ENCODE data around the gene TERC. TPM values are rescaled to one million over a fixed set of nuclear protein-coding genes. Genes with fewer than 3 reads are reported as not detected.
A peak's percentile ranks its signal among the peaks of the same experiment; 100 is the strongest.

Gene TERC
- polyA plus RNA-seq, 2 of the 4 experiments (the other 2 are of a cell fraction): 0.25 to 2.2 TPM

DNA sequence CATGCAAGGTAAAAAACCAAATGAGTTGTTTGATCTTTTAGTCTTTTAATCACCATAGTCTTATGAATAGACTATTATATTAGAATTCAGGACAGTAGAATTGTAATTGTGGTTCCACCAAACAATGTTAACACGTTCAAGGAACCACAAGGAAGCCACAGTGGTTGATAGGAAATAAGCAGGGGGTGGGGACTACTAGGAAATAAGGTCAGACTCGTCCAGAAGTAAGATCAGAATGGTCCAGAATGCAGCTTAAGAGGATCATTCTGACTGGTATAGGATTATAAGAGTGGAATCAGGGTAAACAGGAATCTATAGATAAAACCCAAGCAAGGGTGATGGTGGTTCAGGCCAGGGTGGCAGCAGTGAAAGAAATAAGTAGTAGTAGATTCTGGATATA is 15.9 kb upstream of the TERC start (continued):
- TF ChIP-seq MAFK (IDR thresholded peaks at IDR 0.05; ENCODE audit: partially characterized antibody): no peak

DNA sequence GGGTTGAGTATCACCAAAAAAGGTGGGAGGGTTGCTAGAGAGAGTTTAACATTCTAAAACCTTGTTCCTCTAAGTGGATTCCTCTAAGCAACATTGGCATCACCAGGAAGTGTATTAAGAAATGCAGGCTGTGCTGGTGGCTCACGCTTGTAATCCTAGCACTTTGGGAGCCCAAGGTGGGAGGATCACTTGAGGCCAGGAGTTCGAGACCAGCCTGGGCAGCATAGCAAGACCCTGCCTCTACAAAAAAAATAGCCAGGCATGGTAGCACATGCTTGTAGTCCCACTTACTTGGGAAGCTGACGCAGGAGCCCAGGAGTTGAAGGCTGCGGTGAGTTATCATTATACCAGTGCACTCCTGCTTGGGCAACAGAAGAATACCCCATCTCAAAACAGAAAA is 13.0 kb upstream of the TERC start:
- no peak for ATAC-seq
- no peaks in the 10 kb centered on the region for H3K9me3 ChIP-seq
- WGBS (ENCODE audit: missing lambda C conversion rate): 71% methylated on average over 4 of the region's 4 CpGs

GRCh38 chr3:169774186-169774585 is 9.3 kb upstream of the TERC start:
- DNase-seq (ENCODE audit: low read depth in 1 of 2, low spot score in 1 of 2): no peak
- no peak overlapping the region for H3K27ac ChIP-seq
- CTCF ChIA-PET: interaction anchor here (2.7 kb wide), 1 partner anchor 11 kb away, joined by 10 read pairs; the partner anchor contains the start of gene TERC
- ATAC-seq: no peak
- POLR2A ChIA-PET: interaction anchor here (1.3 to 2.7 kb wide), 2 partner anchors 10 to 583 kb away, joined by 3 to 18 read pairs; partner anchors contain the start of genes SKIL and TERC
- 49% methylated on average over 5 of the region's 5 CpGs for WGBS (ENCODE audit: missing lambda C conversion rate)
- no peak for TF ChIP-seq FOSL2 (IDR thresholded peaks at IDR 0.05)
- TF ChIP-seq FOSL2 (CRISPR knock-in tag; IDR thresholded peaks at IDR 0.05): no peak
- TF ChIP-seq ZNF302 (CRISPR knock-in tag; IDR thresholded peaks at IDR 0.05): no peak
- no peak for TF ChIP-seq FOXS1 (CRISPR knock-in tag; IDR thresholded peaks at IDR 0.05)
- TF ChIP-seq, protein P1, sequence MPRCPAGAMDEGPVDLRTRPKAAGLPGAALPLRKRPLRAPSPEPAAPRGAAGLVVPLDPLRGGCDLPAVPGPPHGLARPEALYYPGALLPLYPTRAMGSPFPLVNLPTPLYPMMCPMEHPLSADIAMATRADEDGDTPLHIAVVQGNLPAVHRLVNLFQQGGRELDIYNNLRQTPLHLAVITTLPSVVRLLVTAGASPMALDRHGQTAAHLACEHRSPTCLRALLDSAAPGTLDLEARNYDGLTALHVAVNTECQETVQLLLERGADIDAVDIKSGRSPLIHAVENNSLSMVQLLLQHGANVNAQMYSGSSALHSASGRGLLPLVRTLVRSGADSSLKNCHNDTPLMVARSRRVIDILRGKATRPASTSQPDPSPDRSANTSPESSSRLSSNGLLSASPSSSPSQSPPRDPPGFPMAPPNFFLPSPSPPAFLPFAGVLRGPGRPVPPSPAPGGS (IDR thresholded peaks at IDR 0.05): no peak
- no peak for TF ChIP-seq HOXA7 (CRISPR knock-in tag; IDR thresholded peaks at IDR 0.05)
- FAIRE-seq: no peak
- peak overlapping the region; percentile 76 for H3K4me2 ChIP-seq
- no peaks in the 10 kb centered on the region for H3K9me3 ChIP-seq
- H3K4me3 ChIP-seq: peak overlapping the region; percentile 90
- H3K4me1 ChIP-seq: peaks cover 15% of the 10 kb centered on the region; the same call in 2 of the 3 replicates

More for the DNA sequence above, 13.0 kb upstream of the TERC start:
- TF ChIP-seq MAFK (IDR thresholded peaks at IDR 0.05; ENCODE audit: partially characterized antibody) (no peak), TP53 (CRISPR knock-in tag; IDR thresholded peaks at IDR 0.05) (no peak), POLR2A (IDR thresholded peaks at IDR 0.05; ENCODE audit: low read length) (no peak), SMC3 (IDR thresholded peaks at IDR 0.05) (no peak), PBX3 (IDR thresholded peaks at IDR 0.05) (no peak), MAZ (IDR thresholded peaks at IDR 0.05; ENCODE audit: borderline replicate concordance, low read depth, low read length) (no peak), EHMT2 (IDR thresholded peaks at IDR 0.05; ENCODE audit: low read depth) (no peak), EHF (CRISPR knock-in tag; IDR thresholded peaks at IDR 0.05) (no peak), CHD4 (IDR thresholded peaks at IDR 0.05; ENCODE audit: borderline replicate concordance) (no peak), RAD21 (conservative IDR thresholded peaks at IDR 0.05 in 1 of 2, IDR thresholded peaks at IDR 0.05 in 1 of 2) (no peak), NPAS2 (CRISPR knock-in tag; IDR thresholded peaks at IDR 0.05; ENCODE audit: borderline replicate concordance) (no peak), ZSCAN20 (CRISPR knock-in tag; IDR thresholded peaks at IDR 0.05) (no peak), HOXB13 (CRISPR knock-in tag; IDR thresholded peaks at IDR 0.05; ENCODE audit: low read depth) (no peak), RCOR1 (IDR thresholded peaks at IDR 0.05; ENCODE audit: low read depth, low read length) (no peak)
- TF ChIP-seq, protein P2, sequence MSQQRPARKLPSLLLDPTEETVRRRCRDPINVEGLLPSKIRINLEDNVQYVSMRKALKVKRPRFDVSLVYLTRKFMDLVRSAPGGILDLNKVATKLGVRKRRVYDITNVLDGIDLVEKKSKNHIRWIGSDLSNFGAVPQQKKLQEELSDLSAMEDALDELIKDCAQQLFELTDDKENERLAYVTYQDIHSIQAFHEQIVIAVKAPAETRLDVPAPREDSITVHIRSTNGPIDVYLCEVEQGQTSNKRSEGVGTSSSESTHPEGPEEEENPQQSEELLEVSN (IDR thresholded peaks at IDR 0.05; ENCODE audit: borderline replicate concordance, low read depth): no peak
- TF ChIP-seq, protein P3, sequence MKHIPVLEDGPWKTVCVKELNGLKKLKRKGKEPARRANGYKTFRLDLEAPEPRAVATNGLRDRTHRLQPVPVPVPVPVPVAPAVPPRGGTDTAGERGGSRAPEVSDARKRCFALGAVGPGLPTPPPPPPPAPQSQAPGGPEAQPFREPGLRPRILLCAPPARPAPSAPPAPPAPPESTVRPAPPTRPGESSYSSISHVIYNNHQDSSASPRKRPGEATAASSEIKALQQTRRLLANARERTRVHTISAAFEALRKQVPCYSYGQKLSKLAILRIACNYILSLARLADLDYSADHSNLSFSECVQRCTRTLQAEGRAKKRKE (CRISPR knock-in tag; IDR thresholded peaks at IDR 0.05; ENCODE audit: low read depth): no peak
- no peak overlapping the region for H3K4me2 ChIP-seq
- FAIRE-seq: no peak
- DNase-seq (ENCODE audit: low read depth in 1 of 2, low spot score in 1 of 2): no peak
- peaks cover 15% of the 10 kb centered on the region; the same call in 2 of the 3 replicates for H3K4me1 ChIP-seq
- H3K4me3 ChIP-seq: no peak overlapping the region
- H3K27ac ChIP-seq: no peak overlapping the region
- CTCF ChIA-PET: interaction anchor here (1.1 kb wide), 1 partner anchor 36 kb away, joined by 3 read pairs; no protein-coding TSS in a partner anchor
- POLR2A ChIA-PET: no interaction called here

All from A549 (cell line).